OCI-LY1 (cell line): Measurements from ENCODE around the gene NFIB.

Source experiments
- H2AFZ ChIP-seq: fragments of 200-600 bp; sonication (generic), shearing (Covaris generic); 2 replicates; pipeline ENCODE4 v1.6.0; 2014; ENCODE audit warnings: antibody characterized with exemption, mild to moderate bottlenecking, low read length
- H3F3A ChIP-seq: fragments of 200-600 bp; sonication (generic), shearing (Covaris generic); 2 replicates; pipeline ENCODE4 v1.6.0; 2014; ENCODE audit warnings: mild to moderate bottlenecking, antibody characterized with exemption, low read length, moderate library complexity; ENCODE audit not compliant: insufficient read depth
- H3K27ac ChIP-seq: fragments of 200-600 bp; sonication (generic); 2 replicates; pipeline ENCODE4 v1.5.1; 2014; ENCODE audit warnings: low read length, mixed run types, mild to moderate bottlenecking, low read depth; ENCODE audit not compliant: poor library complexity, severe bottlenecking
- H3K27me3 ChIP-seq: fragments of 200-600 bp; sonication (generic); 2 replicates; pipeline ENCODE4 v1.6.0; 2014; ENCODE audit warnings: antibody characterized with exemption, mild to moderate bottlenecking, low read length, moderate library complexity; ENCODE audit not compliant: insufficient read depth
- H3K36me3 ChIP-seq: fragments of 200-600 bp; sonication (generic); 2 replicates; pipeline ENCODE4 v1.6.1; 2014; ENCODE audit warnings: mild to moderate bottlenecking, antibody characterized with exemption, low read length, moderate library complexity, mixed read lengths; ENCODE audit not compliant: insufficient read depth
- H3K4me1 ChIP-seq: fragments of 200-600 bp; sonication (generic); 2 replicates; pipeline ENCODE4 v1.5.1; 2014; ENCODE audit warnings: mild to moderate bottlenecking, low read length, moderate library complexity; ENCODE audit not compliant: insufficient read depth, severe bottlenecking
- H3K4me2 ChIP-seq: fragments of 200-600 bp; sonication (generic), shearing (Covaris generic); 2 replicates; pipeline ENCODE4 v1.6.1; 2014; ENCODE audit warnings: low read length
- H3K4me3 ChIP-seq: fragments of 200-600 bp; sonication (generic); 2 replicates; pipeline ENCODE4 v1.5.1; 2014; ENCODE audit warnings: low read length, low read depth, mild to moderate bottlenecking, mixed read lengths; ENCODE audit not compliant: poor library complexity, severe bottlenecking
- H3K79me2 ChIP-seq: fragments of 200-600 bp; shearing (Covaris generic); 2 replicates; pipeline ENCODE4 v1.6.1; 2016; ENCODE audit warnings: mixed run types, low read length, mixed read lengths; ENCODE audit not compliant: insufficient read depth
- H3K9ac ChIP-seq: fragments of 200-600 bp; sonication (generic), shearing (Covaris generic); 2 replicates; pipeline ENCODE4 v1.6.1; 2014; ENCODE audit warnings: mild to moderate bottlenecking, low read length, mixed read lengths
- H3K9me2 ChIP-seq: fragments of 200-600 bp; sonication (generic), shearing (Covaris generic); 2 replicates; pipeline ENCODE4 v1.6.1; 2014; ENCODE audit warnings: low read depth, mild to moderate bottlenecking, low read length, mixed read lengths
- H3K9me3 ChIP-seq: fragments of 200-600 bp; shearing (Covaris generic); 2 replicates; pipeline ENCODE4 v1.6.1; 2014; ENCODE audit warnings: low read length, mixed read lengths
- H4K20me1 ChIP-seq: fragments of 200-600 bp; sonication (generic), shearing (Covaris generic); 2 replicates; pipeline ENCODE4 v1.6.0; 2016; ENCODE audit warnings: mild to moderate bottlenecking, low read length; ENCODE audit not compliant: insufficient read depth
- EZH2 ChIP-seq: fragments of 200-600 bp; sonication (generic), shearing (Covaris generic); IDR thresholded peaks from 2 replicates; pipeline ENCODE4 v1.8.0; 2017; ENCODE audit warnings: borderline replicate concordance, mixed run types, mild to moderate bottlenecking, antibody characterized with exemption, low read length, moderate library complexity, mixed read lengths
- TF ChIP-seq, protein P1 (sequence below): fragments of 200-600 bp; sonication (generic), shearing (Covaris generic); IDR thresholded peaks from 2 replicates; pipeline ENCODE4 v1.5.1; 2017; ENCODE audit warnings: mild to moderate bottlenecking, antibody characterized with exemption, low read length, moderate library complexity, mixed read lengths

NFIB gene

DNA sequence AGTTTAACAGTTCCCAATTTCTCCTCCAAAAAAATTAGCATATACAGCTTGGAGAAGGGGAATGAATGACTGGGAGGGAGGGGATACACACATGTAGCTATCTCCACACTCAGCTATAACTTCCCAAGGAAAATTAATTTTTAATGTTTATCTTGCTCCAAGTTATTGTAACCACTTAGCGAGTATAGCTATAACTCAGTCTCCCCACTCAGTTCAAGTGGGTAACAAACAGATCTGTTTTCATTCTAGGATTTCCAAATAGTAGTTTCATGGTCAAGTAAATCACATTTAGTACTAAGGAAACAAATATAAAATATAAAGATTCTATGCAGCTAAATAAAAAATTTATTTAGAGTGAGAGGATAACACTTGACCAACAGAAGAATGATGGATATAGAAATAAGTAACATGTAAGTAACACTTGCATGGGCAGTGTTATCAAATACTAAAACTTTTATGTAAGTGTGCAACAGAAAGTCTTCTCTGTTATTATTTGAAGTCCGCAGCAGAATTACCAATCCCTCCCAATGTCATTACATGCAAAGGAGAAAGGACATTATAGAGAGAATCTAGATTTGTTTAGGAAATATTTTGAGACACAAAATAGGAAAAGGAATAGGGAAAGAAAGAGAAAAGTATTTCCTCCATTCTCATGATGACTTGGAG, 10.2 kb upstream of the NFIB start:
- Histone ChIP-seq H3K9ac (no peak overlapping the region), H4K20me1 (no peaks in the 10 kb centered on the region), H3K4me1 (peaks cover 73% of the 10 kb centered on the region), H3K27me3 (no peaks in the 10 kb centered on the region), H3F3A (no peaks in the 10 kb centered on the region), H3K36me3 (no peaks in the 10 kb centered on the region), H3K4me2 (peak overlapping the region; percentile 85; the same call in 1 of the 2 replicates), H2AFZ (no peak overlapping the region), H3K79me2 (no peaks in the 10 kb centered on the region), H3K27ac (peak overlapping the region; percentile 57), H3K9me3 (no peaks in the 10 kb centered on the region), H3K4me3 (no peak overlapping the region), H3K9me2 (no peaks in the 10 kb centered on the region)
- TF ChIP-seq, protein P1, sequence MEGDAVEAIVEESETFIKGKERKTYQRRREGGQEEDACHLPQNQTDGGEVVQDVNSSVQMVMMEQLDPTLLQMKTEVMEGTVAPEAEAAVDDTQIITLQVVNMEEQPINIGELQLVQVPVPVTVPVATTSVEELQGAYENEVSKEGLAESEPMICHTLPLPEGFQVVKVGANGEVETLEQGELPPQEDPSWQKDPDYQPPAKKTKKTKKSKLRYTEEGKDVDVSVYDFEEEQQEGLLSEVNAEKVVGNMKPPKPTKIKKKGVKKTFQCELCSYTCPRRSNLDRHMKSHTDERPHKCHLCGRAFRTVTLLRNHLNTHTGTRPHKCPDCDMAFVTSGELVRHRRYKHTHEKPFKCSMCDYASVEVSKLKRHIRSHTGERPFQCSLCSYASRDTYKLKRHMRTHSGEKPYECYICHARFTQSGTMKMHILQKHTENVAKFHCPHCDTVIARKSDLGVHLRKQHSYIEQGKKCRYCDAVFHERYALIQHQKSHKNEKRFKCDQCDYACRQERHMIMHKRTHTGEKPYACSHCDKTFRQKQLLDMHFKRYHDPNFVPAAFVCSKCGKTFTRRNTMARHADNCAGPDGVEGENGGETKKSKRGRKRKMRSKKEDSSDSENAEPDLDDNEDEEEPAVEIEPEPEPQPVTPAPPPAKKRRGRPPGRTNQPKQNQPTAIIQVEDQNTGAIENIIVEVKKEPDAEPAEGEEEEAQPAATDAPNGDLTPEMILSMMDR = no peak
- TF ChIP-seq EZH2 = no peak

DNA sequence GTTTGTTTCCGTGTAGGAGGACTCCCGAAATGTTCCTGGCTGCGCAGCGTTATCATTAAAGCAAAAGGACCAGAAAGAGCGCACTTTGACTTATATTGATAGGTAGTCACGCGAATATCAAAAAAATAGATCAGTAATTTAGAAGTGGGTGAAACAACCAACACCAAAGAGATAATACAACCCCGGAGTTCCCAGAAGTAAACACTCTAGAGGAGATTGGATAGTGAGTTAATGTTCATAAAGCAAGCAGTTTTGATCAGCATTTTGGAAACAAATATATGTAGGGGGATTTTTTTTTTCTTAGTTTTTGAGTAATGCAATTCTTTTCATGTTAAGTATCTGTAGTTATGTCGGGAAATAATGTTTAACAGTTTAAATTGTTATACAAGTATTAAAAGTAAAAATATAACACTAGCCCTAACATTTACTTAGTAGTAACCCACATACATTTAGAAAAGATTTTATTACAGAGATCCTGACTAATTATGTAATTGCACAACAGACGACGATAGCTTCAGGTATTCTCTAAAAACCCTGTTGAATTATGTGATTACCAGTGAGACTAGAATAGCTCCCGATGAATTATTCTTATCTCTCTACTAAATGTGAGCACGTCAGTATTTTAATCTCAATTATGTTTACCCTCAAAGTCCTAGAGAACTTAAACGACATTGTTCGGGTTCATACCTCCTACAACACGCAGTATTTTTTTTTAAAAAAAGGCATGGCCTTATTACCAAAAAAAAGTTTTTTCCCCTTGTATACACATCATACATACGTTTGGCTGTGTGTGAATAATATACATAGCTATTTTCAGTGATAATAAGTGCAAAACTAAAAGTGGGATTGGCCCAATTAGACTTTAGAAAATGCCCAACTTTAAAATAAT, 9.4 kb upstream of the NFIB start:
- Histone ChIP-seq H3K27ac (peak overlapping the region; percentile 57), H3K4me2 (peak overlapping the region; percentile 85), H3K36me3 (no peaks in the 10 kb centered on the region), H3K9ac (peak overlapping the region; percentile 67), H3F3A (no peaks in the 10 kb centered on the region), H3K27me3 (no peaks in the 10 kb centered on the region), H4K20me1 (no peaks in the 10 kb centered on the region), H3K9me3 (no peaks in the 10 kb centered on the region), H3K4me1 (peaks cover 81% of the 10 kb centered on the region), H2AFZ (no peak overlapping the region), H3K79me2 (no peaks in the 10 kb centered on the region), H3K9me2 (no peaks in the 10 kb centered on the region), H3K4me3 (peak overlapping the region; percentile 80)
- TF ChIP-seq, protein P1 = no peak
- TF ChIP-seq EZH2 = no peak

DNA sequence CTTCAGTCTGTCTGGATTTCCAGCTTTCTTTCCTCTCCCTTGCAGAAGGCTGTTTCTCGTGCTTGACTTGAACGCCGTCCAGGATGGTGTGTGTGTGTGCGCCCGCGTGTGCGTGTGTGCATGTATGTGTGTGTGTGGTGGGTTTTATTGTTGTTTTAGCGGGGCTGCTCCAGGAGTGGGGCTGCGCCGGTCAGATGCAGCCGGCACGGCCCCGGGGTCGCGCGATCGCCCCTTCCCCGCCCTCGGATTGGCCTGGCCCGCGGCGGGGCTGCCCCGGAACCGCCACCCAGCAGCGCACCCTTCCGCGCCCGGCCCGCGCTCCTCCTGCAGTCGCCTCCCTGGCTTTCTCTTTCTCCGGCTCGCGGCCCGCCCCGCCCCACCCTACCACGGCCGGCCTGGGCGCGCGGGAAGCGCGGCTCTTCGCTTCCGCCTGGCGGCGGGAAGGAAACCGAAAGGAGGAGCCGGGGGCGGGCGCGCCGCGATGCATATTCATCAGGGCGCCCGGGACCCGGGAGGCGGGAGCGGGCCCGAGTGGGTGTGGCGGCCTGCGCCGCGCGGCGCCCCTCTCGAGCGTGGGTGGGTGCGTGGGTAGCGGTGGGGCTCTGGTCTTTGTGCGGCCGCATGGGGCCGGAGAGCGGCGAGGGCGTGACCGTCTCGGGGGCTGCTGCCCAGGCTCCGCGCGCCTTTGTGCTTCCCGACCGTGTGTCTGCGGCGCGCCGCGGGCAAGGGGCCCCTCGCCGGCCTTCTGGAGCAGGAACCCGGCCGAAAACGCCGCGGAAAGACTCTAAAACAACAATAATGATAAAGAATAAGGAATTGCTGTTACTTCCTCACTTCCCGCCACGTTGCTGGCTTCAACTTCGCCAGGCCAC, 8.5 kb upstream of the NFIB start:
- H3K36me3 ChIP-seq = no peaks in the 10 kb centered on the region
- peak overlapping the region; percentile 90 for H3K9ac ChIP-seq
- peak overlapping the region; percentile 80 for H3K4me3 ChIP-seq
- H3K9me2 ChIP-seq = no peaks in the 10 kb centered on the region
- H2AFZ ChIP-seq = 0 out of 2 replicates have a peak overlapping the region, but pooled peaks have one; percentile 67
- peaks cover 87% of the 10 kb centered on the region for H3K4me1 ChIP-seq
- no peak for TF ChIP-seq EZH2
- TF ChIP-seq, protein P1 = no peak
- no peaks in the 10 kb centered on the region for H4K20me1 ChIP-seq
- H3K9me3 ChIP-seq = no peaks in the 10 kb centered on the region
- H3F3A ChIP-seq = no peaks in the 10 kb centered on the region
- H3K27ac ChIP-seq = peak overlapping the region; percentile 88
- peak overlapping the region; percentile 85 for H3K4me2 ChIP-seq
- no peaks in the 10 kb centered on the region for H3K79me2 ChIP-seq
- no peaks in the 10 kb centered on the region for H3K27me3 ChIP-seq
